ENCODE measurements around the gene HLF. TPM values are rescaled to one million over a fixed set of nuclear protein-coding genes. Genes with fewer than 3 reads are reported as not detected.

Gene HLF
- total and polyA plus RNA-seq, 10 of the 15 experiments (the other 5 are each of a cell fraction or from before 2014, with no cell fraction given) = 0.01 to 0.33 (median 0.20) TPM; not detected in 3

DNA sequence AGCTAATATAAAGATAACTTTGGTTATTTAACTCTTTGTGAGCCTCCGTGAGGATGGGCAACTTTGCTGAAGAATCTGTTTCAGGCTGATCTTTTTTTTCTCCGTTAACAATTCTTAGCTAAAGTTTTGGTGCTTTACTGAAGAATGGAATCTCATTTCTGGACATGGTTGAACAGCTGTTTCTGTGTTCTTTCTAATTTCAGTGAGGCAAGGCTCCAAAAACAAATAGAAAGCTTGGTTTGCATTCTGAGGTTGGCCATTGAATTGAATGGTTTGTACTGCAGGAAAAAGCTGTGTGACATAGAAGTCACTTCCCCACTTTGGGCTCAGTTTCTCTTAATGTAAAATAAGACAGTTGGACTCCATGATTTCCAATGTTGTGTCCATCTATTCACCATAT lies 22.3 kb upstream of the HLF start:
- ChIA-PET POLR2A (interaction anchor here (0.6 kb wide), 1 partner anchor 172 kb away, joined by 5 read pairs; no protein-coding TSS in a partner anchor), SMC1A (ENCODE audit: uncharacterized antibody, unreplicated experiment) (no interaction called here), RAD21 (ENCODE audit: unreplicated experiment) (interaction anchor here (0.8 kb wide), 1 partner anchor 12 kb away, joined by 3 read pairs; no protein-coding TSS in a partner anchor), CTCF (interaction anchor here (0.9 to 1.2 kb wide), 2 partner anchors 68 to 249 kb away, joined by 3 read pairs; no protein-coding TSS in a partner anchor)
- no peak for DNase-seq (ENCODE audit: low read depth, low spot score)
- H3K27me3 ChIP-seq (replicated peaks in 1 of 2; ENCODE audit: control insufficient read depth in 2 of 2, insufficient read depth in 2 of 2, low read length in 1 of 2) = no peaks in the 10 kb centered on the region
- H3K36me3 ChIP-seq (ENCODE audit: control insufficient read depth in 2 of 2, insufficient read depth in 2 of 2, low read length in 1 of 2) = no peaks in the 10 kb centered on the region
- FAIRE-seq = no peak
- no peak overlapping the region for H3K9ac ChIP-seq (ENCODE audit: control insufficient read depth, insufficient read depth, low read length)
- no peak for ATAC-seq
- no peak for TF ChIP-seq SP1 (IDR thresholded peaks at IDR 0.05; ENCODE audit: low read depth, low read length)
- no peak overlapping the region for H2AFZ ChIP-seq (ENCODE audit: control insufficient read depth, low read depth, low read length)
- H3K4me3 ChIP-seq = no peak overlapping the region
- 63% methylated on average over 2 of the region's 2 CpGs for WGBS (ENCODE audit: insufficient coverage, insufficient replicate concordance, low lambda C conversion rate, missing lambda C conversion rate)
- no peak overlapping the region for H3K4me2 ChIP-seq (ENCODE audit: control insufficient read depth, insufficient read depth)
- H3K4me1 ChIP-seq (ENCODE audit: control insufficient read depth, insufficient read depth, low read length) = peaks cover 8% of the 10 kb centered on the region
- in situ Hi-C loops (cut with MboI) (no loop called here), intact Hi-C loops (cut with micrococcal nuclease; ENCODE audit: unreplicated experiment) (no loop called here)
- no peaks in the 10 kb centered on the region for H3K79me2 ChIP-seq (ENCODE audit: control insufficient read depth, insufficient read depth, low read length)
- H4K20me1 ChIP-seq (ENCODE audit: control insufficient read depth, insufficient read depth) = no peaks in the 10 kb centered on the region
- H3K9me3 ChIP-seq (replicated peaks; ENCODE audit: control insufficient read depth, insufficient read depth, low read length) = no peaks in the 10 kb centered on the region
- no TSS peak for BruUV-seq (replicated peaks)
- H3K27ac ChIP-seq (ENCODE audit: control insufficient read depth, insufficient read depth) = no peak overlapping the region

DNA sequence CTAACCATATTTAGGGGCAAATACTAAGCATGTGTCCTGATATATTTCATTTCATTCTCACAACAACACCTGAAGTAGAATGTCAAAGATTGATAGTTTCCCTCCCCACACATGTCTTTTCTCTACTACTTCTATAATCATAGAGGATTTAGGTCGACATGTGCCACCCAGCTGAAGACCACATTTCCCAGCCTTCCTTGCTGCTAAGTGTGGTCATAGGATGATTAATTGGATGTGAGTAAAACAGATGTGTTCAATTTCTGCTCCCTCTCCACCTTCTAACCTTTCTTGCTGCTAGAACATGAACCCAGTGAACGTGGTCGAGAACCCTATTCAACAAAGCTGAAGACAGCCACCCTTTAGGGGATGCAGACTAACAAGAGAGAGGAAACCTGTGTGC lies 18.8 kb upstream of the HLF start:
- ChIA-PET RAD21 (ENCODE audit: unreplicated experiment) (no interaction called here), POLR2A (no interaction called here), SMC1A (ENCODE audit: uncharacterized antibody, unreplicated experiment) (no interaction called here), CTCF (no interaction called here)
- H3K4me3 ChIP-seq = no peak overlapping the region
- no TSS peak for BruUV-seq (replicated peaks)
- no peak overlapping the region for H3K9ac ChIP-seq (ENCODE audit: control insufficient read depth, insufficient read depth, low read length)
- TF ChIP-seq KDM1A (IDR thresholded peaks at IDR 0.05; ENCODE audit: borderline replicate concordance) (no peak), POLR2AphosphoS2 (IDR thresholded peaks at IDR 0.05; ENCODE audit: low read depth, low read length) (no peak), SIN3A (IDR thresholded peaks at IDR 0.05; ENCODE audit: low read depth, low read length) (no peak), HCFC1 (IDR thresholded peaks at IDR 0.05; ENCODE audit: low read length) (no peak)
- TF ChIP-seq, protein P1, sequence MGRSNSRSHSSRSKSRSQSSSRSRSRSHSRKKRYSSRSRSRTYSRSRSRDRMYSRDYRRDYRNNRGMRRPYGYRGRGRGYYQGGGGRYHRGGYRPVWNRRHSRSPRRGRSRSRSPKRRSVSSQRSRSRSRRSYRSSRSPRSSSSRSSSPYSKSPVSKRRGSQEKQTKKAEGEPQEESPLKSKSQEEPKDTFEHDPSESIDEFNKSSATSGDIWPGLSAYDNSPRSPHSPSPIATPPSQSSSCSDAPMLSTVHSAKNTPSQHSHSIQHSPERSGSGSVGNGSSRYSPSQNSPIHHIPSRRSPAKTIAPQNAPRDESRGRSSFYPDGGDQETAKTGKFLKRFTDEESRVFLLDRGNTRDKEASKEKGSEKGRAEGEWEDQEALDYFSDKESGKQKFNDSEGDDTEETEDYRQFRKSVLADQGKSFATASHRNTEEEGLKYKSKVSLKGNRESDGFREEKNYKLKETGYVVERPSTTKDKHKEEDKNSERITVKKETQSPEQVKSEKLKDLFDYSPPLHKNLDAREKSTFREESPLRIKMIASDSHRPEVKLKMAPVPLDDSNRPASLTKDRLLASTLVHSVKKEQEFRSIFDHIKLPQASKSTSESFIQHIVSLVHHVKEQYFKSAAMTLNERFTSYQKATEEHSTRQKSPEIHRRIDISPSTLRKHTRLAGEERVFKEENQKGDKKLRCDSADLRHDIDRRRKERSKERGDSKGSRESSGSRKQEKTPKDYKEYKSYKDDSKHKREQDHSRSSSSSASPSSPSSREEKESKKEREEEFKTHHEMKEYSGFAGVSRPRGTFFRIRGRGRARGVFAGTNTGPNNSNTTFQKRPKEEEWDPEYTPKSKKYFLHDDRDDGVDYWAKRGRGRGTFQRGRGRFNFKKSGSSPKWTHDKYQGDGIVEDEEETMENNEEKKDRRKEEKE (IDR thresholded peaks at IDR 0.05) = no peak
- TF ChIP-seq, protein P2, sequence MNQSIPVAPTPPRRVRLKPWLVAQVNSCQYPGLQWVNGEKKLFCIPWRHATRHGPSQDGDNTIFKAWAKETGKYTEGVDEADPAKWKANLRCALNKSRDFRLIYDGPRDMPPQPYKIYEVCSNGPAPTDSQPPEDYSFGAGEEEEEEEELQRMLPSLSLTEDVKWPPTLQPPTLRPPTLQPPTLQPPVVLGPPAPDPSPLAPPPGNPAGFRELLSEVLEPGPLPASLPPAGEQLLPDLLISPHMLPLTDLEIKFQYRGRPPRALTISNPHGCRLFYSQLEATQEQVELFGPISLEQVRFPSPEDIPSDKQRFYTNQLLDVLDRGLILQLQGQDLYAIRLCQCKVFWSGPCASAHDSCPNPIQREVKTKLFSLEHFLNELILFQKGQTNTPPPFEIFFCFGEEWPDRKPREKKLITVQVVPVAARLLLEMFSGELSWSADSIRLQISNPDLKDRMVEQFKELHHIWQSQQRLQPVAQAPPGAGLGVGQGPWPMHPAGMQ (IDR thresholded peaks at IDR 0.05; ENCODE audit: borderline replicate concordance) = no peak
- ATAC-seq = no peak
- H3K4me1 ChIP-seq (ENCODE audit: control insufficient read depth, insufficient read depth, low read length) = no peaks in the 10 kb centered on the region
- H3K4me2 ChIP-seq (ENCODE audit: control insufficient read depth, insufficient read depth) = no peak overlapping the region
- H4K20me1 ChIP-seq (ENCODE audit: control insufficient read depth, insufficient read depth) = no peaks in the 10 kb centered on the region
- in situ Hi-C loops (cut with MboI) = no loop called here
- no peaks in the 10 kb centered on the region for H3K9me3 ChIP-seq (replicated peaks; ENCODE audit: control insufficient read depth, insufficient read depth, low read length)
- no peak for DNase-seq (ENCODE audit: low read depth, low spot score)
- no peaks in the 10 kb centered on the region for H3K36me3 ChIP-seq (ENCODE audit: control insufficient read depth in 2 of 2, insufficient read depth in 2 of 2, low read length in 1 of 2)
- H3K27me3 ChIP-seq (replicated peaks in 1 of 2; ENCODE audit: control insufficient read depth in 2 of 2, insufficient read depth in 2 of 2, low read length in 1 of 2) = no peaks in the 10 kb centered on the region
- no peaks in the 10 kb centered on the region for H3K79me2 ChIP-seq (ENCODE audit: control insufficient read depth, insufficient read depth, low read length)
- intact Hi-C loops (cut with micrococcal nuclease; ENCODE audit: unreplicated experiment) = no loop called here
- WGBS (ENCODE audit: insufficient coverage, insufficient replicate concordance, low lambda C conversion rate, missing lambda C conversion rate) = 0% methylated on average over 3 of the region's 3 CpGs
- FAIRE-seq = no peak
- H3K27ac ChIP-seq (ENCODE audit: control insufficient read depth, insufficient read depth) = no peak overlapping the region
- H2AFZ ChIP-seq (ENCODE audit: control insufficient read depth, low read depth, low read length) = no peak overlapping the region

Data from GM12878 (cell line).